Vagina (tissue), 2 donors: Measurements from ENCODE around the gene PNPT1. TPM values are rescaled to one million over a fixed set of nuclear protein-coding genes. Genes with fewer than 3 reads are reported as not detected.
A peak's percentile ranks its signal among the peaks of the same experiment; 100 is the strongest.
"Not testable (repeated sequence)": the region's sequence is repeated elsewhere in the genome, so short reads cannot be mapped to it uniquely, and the experiment has no call there.

Experiments
- DNase-seq, 2 donors: peaks; one replicate each; pipeline ENCODE4 v3.0.0-alpha.2; 2017; ENCODE audit errors: extremely low spot score in 2 of 2
- H3K27ac ChIP-seq: fragments of 200-600 bp; sonication (generic); one replicate; pipeline ENCODE4 v1.5.1; 2019
- H3K27me3 ChIP-seq: fragments of 200-600 bp; sonication (generic); one replicate; pipeline ENCODE4 v1.5.1; 2019
- H3K36me3 ChIP-seq, 2 donors: fragments of 200-600 bp; sonication (generic); one replicate each; pipeline ENCODE4 v1.5.1; 2017 to 2019
- H3K4me1 ChIP-seq: fragments of 200-600 bp; sonication (generic); one replicate; pipeline ENCODE4 v1.5.1; 2019
- H3K4me3 ChIP-seq, 2 donors: fragments of 200-600 bp; sonication (generic); 1 replicate in 1 of 2; 2 replicates in 1 of 2; pipeline ENCODE4 v1.5.1; 2016 to 2019
- H3K9me3 ChIP-seq: fragments of 200-600 bp; sonication (generic); one replicate; pipeline ENCODE4 v1.5.1; 2019
- CTCF ChIP-seq, 3 experiments: fragments of 450-650 bp in 2 of 3; fragments of 200-600 bp in 1 of 3; sonication (generic) in 1 of 3; IDR thresholded peaks; one replicate each; pipeline ENCODE4 v1.5.1; 2017 to 2019; ENCODE audit warnings: antibody characterized with exemption in 3 of 3, mild to moderate bottlenecking in 2 of 3, moderate library complexity in 2 of 3
- POLR2A ChIP-seq, 2 donors: fragments of 450-650 bp; IDR thresholded peaks; one replicate each; pipeline ENCODE4 v1.6.1; 2017; ENCODE audit warnings: antibody characterized with exemption in 2 of 2, mild to moderate bottlenecking in 2 of 2, moderate library complexity in 2 of 2
- POLR2AphosphoS5 ChIP-seq, 2 donors: sonication (generic); formaldehyde crosslinking; IDR thresholded peaks; one replicate each; pipeline ENCODE4 v1.9.0; 2017; ENCODE audit warnings: antibody characterized with exemption in 2 of 2, mild to moderate bottlenecking in 2 of 2, low read depth in 1 of 2; ENCODE audit not compliant: insufficient read depth in 1 of 2
- intact Hi-C: fragments of 100-400 bp; cut with DNase I; formaldehyde crosslinking; loops from one replicate; pipeline ENCODE4 v1.15.1; 2023
- total RNA-seq: library from RNA; depleted of rRNA; stranded (reverse); fragments of >200 nt; gene quantifications from one replicate; pipeline ENCODE4 v1.2.3, GENCODE V29; 2016

The PNPT1 gene
- total RNA-seq, 1 donor from 2014 or later, result 40.5 TPM

DNA sequence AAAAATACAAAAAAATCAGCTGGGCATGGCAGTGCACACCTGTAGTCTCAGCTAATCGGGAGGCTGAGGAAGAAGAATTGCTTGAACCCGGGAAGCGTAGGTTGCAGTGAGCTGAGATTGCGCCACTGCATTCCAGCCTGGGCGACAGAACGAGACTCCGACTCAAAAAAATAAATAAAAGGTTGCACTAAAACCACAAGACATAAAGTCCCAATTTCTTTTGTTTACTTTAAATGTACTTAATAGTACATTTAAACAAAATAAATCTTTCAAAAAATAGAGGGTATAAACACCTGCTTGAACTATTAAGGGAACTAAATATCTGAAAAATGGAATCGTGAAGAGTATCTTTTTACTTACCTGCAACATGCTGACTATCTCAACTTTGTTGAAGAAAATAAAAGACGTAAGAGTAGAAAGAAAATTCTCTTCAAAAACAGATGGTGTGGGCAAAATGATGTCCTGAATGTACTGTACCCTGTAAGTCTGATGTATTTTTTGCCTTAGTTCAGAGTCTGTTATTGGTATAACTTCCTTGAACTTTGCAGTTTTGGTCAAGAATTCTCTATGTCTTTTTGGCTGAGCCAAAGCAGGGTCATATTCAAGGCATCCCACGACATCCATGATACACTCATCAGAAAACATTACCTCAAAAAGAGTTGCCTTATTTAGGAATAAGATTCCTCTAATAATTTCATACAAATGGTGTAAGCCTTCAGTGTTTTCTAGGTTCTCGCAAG, 95.4 kb downstream of the PNPT1 start:
- intact Hi-C loops, result no loop called here
- TF ChIP-seq POLR2A (IDR thresholded peaks at IDR 0.05) (no peak), CTCF (IDR thresholded peaks at IDR 0.05) (no peak), POLR2AphosphoS5 (IDR thresholded peaks at IDR 0.05; ENCODE audit: insufficient read depth in 1 of 2, low read depth in 1 of 2) (no peak)
- peaks cover 0 to 41% of the 10 kb centered on the region in 2 donors for H3K36me3 ChIP-seq
- H3K4me1 ChIP-seq, result peaks cover 17% of the 10 kb centered on the region
- H3K27me3 ChIP-seq, result no peaks in the 10 kb centered on the region
- H3K9me3 ChIP-seq, result no peaks in the 10 kb centered on the region
- no peak for DNase-seq
- H3K27ac ChIP-seq, result no peak overlapping the region
- H3K4me3 ChIP-seq, result no peak overlapping the region

- H3K4me1 ChIP-seq, result peaks cover 14% of the 10 kb centered on the region
- H3K9me3 ChIP-seq, H3K27ac ChIP-seq, H3K4me3 ChIP-seq, intact Hi-C loops, H3K27me3 ChIP-seq, DNase-seq: not testable (repeated sequence)
- peaks cover 0 to 28% of the 10 kb centered on the region in 2 donors for H3K36me3 ChIP-seq
Observed at GRCh38 chr2:55596795-55597194, 96.8 kb downstream of the PNPT1 start.

GRCh38 chr2:55595536-55595935, 98.1 kb downstream of the PNPT1 start:
- no peak overlapping the region for H3K27ac ChIP-seq
- H3K9me3 ChIP-seq, result no peaks in the 10 kb centered on the region
- intact Hi-C loops, result no loop called here
- peaks cover 14% of the 10 kb centered on the region for H3K4me1 ChIP-seq
- peaks cover 0 to 22% of the 10 kb centered on the region in 2 donors for H3K36me3 ChIP-seq
- H3K4me3 ChIP-seq, result no peak overlapping the region
- no peak for DNase-seq
- no peak for TF ChIP-seq POLR2A (IDR thresholded peaks at IDR 0.05)
- TF ChIP-seq POLR2AphosphoS5 (IDR thresholded peaks at IDR 0.05; ENCODE audit: insufficient read depth in 1 of 2, low read depth in 1 of 2), result no peak
- no peak for TF ChIP-seq CTCF (IDR thresholded peaks at IDR 0.05)
- H3K27me3 ChIP-seq, result no peaks in the 10 kb centered on the region

- no peak overlapping the region for H3K4me3 ChIP-seq
- no peaks in the 10 kb centered on the region for H3K27me3 ChIP-seq
- H3K36me3 ChIP-seq, result peaks cover 0 to 13% of the 10 kb centered on the region in 2 donors
- DNase-seq, result no peak
- TF ChIP-seq CTCF (IDR thresholded peaks at IDR 0.05), result no peak
- TF ChIP-seq POLR2AphosphoS5 (IDR thresholded peaks at IDR 0.05; ENCODE audit: insufficient read depth in 1 of 2, low read depth in 1 of 2), result no peak
- no peak for TF ChIP-seq POLR2A (IDR thresholded peaks at IDR 0.05)
- H3K9me3 ChIP-seq, result no peaks in the 10 kb centered on the region
- intact Hi-C loops, result no loop called here
- peaks cover 14% of the 10 kb centered on the region for H3K4me1 ChIP-seq
- H3K27ac ChIP-seq, result no peak overlapping the region
Observed at GRCh38 chr2:55592130-55592529, 101.5 kb downstream of the PNPT1 start.

- H3K36me3 ChIP-seq, result peaks cover 0 to 5% of the 10 kb centered on the region in 2 donors
- no peak for DNase-seq
- H3K9me3 ChIP-seq, result no peaks in the 10 kb centered on the region
- TF ChIP-seq POLR2A (IDR thresholded peaks at IDR 0.05) (no peak), CTCF (IDR thresholded peaks at IDR 0.05) (no peak), POLR2AphosphoS5 (IDR thresholded peaks at IDR 0.05; ENCODE audit: insufficient read depth in 1 of 2, low read depth in 1 of 2) (peak in 1 of 2 donors; percentile 43)
- H3K4me1 ChIP-seq, result peaks cover 14% of the 10 kb centered on the region
- no peaks in the 10 kb centered on the region for H3K27me3 ChIP-seq
- H3K27ac ChIP-seq, result no peak overlapping the region
- no peak overlapping the region for H3K4me3 ChIP-seq
- intact Hi-C loops, result no loop called here
Observed at GRCh38 chr2:55590810-55591440, 102.7 kb downstream of the PNPT1 start.
